Measurements from ENCODE around the gene GRID1.

GRID1 gene

DNA sequence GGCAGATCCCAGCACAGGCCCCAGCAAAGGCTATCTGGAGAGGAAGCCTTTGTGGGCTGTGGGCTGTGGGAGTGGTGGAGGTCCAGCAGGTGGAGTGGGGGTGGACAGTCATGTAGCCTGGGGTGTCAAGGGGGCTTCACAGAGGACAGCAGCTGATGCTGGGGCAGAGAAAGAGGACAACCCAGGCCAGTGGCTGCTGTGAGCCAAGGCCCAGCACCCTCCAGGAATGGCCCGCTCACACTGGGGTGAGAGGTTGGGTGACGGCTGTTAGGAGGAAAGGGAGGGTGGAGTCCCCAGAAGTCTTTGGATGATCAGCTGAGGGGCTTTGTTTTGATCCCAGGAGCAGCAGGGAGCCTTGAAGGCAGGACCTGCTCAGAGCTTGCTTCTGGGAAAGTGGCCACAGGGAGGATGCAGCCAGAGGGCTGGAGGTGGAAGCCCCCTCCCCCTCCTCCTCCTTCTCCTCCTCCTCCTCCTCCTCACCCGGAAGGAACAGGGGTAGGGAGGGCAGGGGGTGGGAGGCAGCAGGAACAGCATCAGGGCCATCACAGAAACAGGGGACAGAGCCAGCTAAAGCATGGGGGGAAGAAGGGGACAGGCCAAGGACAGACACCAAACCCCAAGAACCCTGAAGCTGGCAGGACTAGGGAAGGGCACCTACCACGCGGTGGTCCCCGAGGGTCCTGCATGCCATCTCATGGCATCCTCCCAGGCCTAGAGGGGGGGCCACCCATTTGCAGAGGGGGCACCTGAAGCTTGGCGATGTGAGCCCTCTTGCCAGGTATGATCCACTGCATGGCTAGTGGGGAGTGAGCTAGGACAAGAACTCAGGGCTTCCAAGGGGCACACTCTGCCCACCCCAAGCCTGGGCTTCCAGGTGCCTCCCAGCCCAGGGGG is 144.9 kb downstream of the GRID1 start:
- TF ChIP-seq, protein P1, sequence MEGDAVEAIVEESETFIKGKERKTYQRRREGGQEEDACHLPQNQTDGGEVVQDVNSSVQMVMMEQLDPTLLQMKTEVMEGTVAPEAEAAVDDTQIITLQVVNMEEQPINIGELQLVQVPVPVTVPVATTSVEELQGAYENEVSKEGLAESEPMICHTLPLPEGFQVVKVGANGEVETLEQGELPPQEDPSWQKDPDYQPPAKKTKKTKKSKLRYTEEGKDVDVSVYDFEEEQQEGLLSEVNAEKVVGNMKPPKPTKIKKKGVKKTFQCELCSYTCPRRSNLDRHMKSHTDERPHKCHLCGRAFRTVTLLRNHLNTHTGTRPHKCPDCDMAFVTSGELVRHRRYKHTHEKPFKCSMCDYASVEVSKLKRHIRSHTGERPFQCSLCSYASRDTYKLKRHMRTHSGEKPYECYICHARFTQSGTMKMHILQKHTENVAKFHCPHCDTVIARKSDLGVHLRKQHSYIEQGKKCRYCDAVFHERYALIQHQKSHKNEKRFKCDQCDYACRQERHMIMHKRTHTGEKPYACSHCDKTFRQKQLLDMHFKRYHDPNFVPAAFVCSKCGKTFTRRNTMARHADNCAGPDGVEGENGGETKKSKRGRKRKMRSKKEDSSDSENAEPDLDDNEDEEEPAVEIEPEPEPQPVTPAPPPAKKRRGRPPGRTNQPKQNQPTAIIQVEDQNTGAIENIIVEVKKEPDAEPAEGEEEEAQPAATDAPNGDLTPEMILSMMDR (IDR thresholded peaks at IDR 0.05) = no peak
- no peak for TF ChIP-seq ZFX (IDR thresholded peaks at IDR 0.05; ENCODE audit: borderline replicate concordance)

DNA sequence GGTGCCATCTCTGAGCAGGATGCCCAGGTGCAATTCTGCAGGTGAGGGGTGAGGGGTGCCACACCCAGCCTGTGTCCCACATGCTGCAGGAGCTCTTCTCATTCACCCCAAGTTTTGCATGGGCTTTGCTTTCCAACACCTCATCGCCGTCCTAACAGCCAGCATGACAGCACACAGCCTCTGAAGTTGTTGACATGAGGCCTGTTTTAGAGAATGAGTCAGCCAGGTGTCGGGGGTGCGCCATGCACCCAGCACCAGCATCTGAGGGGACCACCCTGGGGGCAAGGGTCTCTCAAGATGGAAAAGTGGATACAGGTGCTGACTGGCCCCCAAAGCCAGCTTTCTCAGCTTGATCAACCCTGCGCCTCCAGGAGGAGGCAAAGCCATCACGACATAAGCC is 146.0 kb downstream of the GRID1 start:
- H3K27ac ChIP-seq = no peak overlapping the region
- TF ChIP-seq ZFX (IDR thresholded peaks at IDR 0.05; ENCODE audit: borderline replicate concordance) = no peak
- TF ChIP-seq, protein P1 (IDR thresholded peaks at IDR 0.05) = no peak

More for the DNA sequence above, 144.9 kb downstream of the GRID1 start:
- H3K27ac ChIP-seq = no peak overlapping the region

DNA sequence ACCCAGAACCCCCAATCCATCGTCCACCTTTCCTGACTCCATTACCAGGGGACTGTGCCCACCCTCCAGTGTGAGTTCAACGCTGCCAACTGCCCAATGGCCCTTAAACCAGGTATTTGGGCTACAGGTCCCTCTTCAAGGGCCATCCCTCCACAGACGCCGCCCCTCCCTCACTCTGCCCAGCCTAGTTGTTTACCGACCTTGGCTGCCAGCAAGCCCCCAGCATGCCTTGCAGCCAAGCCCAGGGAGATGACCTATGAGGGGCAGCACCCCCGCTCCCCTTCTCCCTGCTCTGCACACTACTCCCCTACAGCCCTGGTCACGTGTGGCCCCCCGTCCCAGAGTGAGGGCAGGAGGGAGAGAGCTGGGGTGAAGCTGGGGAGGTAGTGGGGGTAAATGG is 147.3 kb downstream of the GRID1 start:
- no peak overlapping the region for H3K27ac ChIP-seq
- no peak for TF ChIP-seq ZFX (IDR thresholded peaks at IDR 0.05; ENCODE audit: borderline replicate concordance)
- TF ChIP-seq, protein P1 (IDR thresholded peaks at IDR 0.05) = no peak

DNA sequence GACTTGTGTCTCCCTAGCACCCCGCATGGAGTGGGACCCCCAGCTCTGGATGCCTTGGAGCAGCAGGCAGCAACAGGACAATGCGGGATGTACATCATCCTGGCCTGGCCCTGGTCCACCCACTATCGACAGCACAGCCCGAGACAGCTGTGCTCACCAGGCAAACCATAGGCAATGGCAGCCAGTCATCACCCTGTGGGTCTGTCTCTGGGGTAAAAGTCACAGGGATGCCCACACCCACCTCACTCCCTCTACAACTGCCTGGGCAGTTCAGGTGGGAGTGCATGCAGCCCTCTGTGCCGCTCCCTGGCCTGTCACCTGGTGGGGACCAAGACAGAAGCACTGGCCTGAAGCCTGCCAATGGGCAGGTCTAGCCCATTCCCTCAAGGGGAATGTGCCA is 147.8 kb downstream of the GRID1 start:
- no peak for TF ChIP-seq ZFX (IDR thresholded peaks at IDR 0.05; ENCODE audit: borderline replicate concordance)
- TF ChIP-seq, protein P1 (IDR thresholded peaks at IDR 0.05) = no peak
- no peak overlapping the region for H3K27ac ChIP-seq

DNA sequence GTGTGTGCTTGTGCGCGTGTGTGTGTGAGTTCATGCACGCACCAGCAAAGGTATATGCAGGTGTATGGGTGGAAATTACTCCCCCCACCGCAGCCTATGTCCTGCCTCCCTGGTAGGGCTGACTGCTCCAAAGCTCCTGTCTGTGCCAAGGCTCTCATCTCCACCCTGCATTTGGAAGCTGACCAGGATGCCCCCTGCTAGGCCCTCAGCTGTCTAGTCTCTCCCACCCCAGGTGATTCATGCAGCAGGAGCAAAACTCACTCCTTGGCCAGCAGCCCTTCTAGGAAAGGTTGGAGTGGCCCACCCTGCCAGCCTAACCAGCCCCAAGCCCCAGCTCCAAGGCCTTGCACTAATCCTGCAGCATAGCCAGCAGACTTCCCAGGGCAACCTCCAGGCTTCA is 148.4 kb downstream of the GRID1 start:
- TF ChIP-seq, protein P1 (IDR thresholded peaks at IDR 0.05) = no peak
- no peak overlapping the region for H3K27ac ChIP-seq

DNA sequence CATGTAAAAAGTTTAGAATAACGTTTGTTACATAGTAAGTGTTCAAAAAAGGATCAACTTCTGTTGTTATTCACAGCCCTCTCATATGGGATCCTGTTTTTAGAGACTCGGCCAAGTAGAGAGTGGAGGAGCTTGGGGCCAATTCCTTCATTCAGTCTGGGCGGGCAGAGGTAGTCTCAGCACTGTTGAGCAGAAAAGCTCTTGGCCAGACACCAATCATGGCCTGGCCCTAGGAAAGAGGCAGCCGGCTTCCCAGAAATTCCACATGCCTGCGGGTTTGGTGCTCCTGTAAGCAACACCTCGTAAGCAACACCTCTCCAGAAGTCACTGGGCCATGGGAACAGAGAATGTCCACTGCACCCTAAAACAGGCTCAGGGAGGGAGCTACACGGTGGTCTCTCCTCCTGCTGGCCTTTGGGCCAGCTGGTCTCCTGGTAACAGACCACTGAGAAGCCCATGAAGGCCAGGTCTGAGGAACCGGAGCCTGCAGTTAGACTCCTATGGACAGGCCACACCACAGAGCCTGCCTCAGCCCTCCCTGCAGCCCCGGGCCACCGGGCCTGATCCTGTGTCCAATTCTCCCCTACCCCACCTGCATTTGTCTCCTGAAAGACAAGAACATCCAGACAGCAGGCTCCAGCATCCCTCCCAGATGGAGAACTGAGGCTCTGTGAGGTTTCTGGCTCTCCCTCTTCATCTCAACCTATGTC is 149.1 kb downstream of the GRID1 start:
- H3K27ac ChIP-seq = no peak overlapping the region
- TF ChIP-seq, protein P1 (IDR thresholded peaks at IDR 0.05) = no peak
- no peak for TF ChIP-seq ZFX (IDR thresholded peaks at IDR 0.05; ENCODE audit: borderline replicate concordance)

DNA sequence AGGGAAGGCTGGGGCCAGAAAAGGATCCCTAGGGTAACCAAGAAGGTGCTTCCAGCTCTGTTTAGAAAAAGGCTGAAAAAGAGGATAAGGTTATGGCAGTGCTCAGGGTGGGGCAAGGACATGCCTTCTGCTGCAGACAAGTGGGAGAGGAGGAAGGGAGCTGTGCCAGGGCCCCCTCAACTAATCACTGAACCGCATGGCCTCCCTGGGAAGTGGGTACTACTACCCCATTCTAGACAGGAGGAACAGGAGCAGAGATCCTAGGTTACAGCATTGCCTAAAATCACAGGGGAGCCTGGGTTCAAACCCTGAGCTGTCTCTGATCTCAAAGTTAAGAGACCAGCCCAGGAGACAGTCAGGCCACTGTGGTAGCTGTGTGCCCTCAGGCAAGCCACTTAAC is 149.7 kb downstream of the GRID1 start:
- H3K27ac ChIP-seq = no peak overlapping the region
- no peak for TF ChIP-seq ZFX (IDR thresholded peaks at IDR 0.05; ENCODE audit: borderline replicate concordance)
- TF ChIP-seq, protein P1 (IDR thresholded peaks at IDR 0.05) = no peak

All from 22Rv1 (cell line).